GM20000 (cell line): Measurements from ENCODE around the gene SLC27A4.
"Not testable (repeated sequence)": the region's sequence is repeated elsewhere in the genome, so short reads cannot be mapped to it uniquely, and the experiment has no call there.

Source experiments
- DNase-seq: peaks from one replicate; pipeline ENCODE4 v3.0.0; 2012; ENCODE audit warnings: low spot score
- CTCF ChIP-seq: IDR thresholded peaks from 2 replicates; pipeline ENCODE4 v1.5.1; 2012; ENCODE audit warnings: mild to moderate bottlenecking, control low read depth; ENCODE audit errors: extremely low read depth, missing control alignments

The SLC27A4 gene

GRCh38 chr9:128325629-128326028, 14.7 kb upstream of the SLC27A4 start:
- no peak for DNase-seq

GRCh38 chr9:128333451-128333869, 6.9 kb upstream of the SLC27A4 start:
- DNase-seq, result no peak
- no peak for TF ChIP-seq CTCF

More at GRCh38 chr9:128325629-128326028, 14.7 kb upstream of the SLC27A4 start:
- no peak for TF ChIP-seq CTCF

- no peak for DNase-seq
- no peak for TF ChIP-seq CTCF
These were observed 5.2 kb upstream of the SLC27A4 start for GRCh38 chr9:128335161-128335560.

GRCh38 chr9:128335914-128336313, 4.4 kb upstream of the SLC27A4 start:
- TF ChIP-seq CTCF, result no peak
- no peak for DNase-seq

GRCh38 chr9:128337936-128338335, 2.4 kb upstream of the SLC27A4 start:
- no peak for TF ChIP-seq CTCF
- DNase-seq, result no peak

GRCh38 chr9:128338852-128339614, 1.3 kb upstream of the SLC27A4 start:
- not testable (repeated sequence) for DNase-seq

GRCh38 chr9:128340691-128341434, 536 bp downstream of the SLC27A4 start:
- TF ChIP-seq CTCF, result no peak
- peak; percentile 45 for DNase-seq
